Mesothelial cell of epicardium (in vitro differentiated cells): Measurements from ENCODE around the gene SRGN. TPM values are rescaled to one million over a fixed set of nuclear protein-coding genes. Genes with fewer than 3 reads are reported as not detected.

Source experiments
- DNase-seq, 2 experiments: peaks; one replicate each; pipeline ENCODE4 v3.0.0; 2021; ENCODE audit warnings: low spot score in 2 of 2; ENCODE audit not compliant: unreplicated experiment in 2 of 2
- H3K27ac Mint-ChIP-seq: 2 replicates; pipeline ENCODE4 v1.8.0; 2021; ENCODE audit warnings: mixed read lengths
- H3K27me3 Mint-ChIP-seq: 2 replicates; pipeline ENCODE4 v1.8.0; 2021; ENCODE audit warnings: low read depth, mixed read lengths
- H3K36me3 Mint-ChIP-seq: 2 replicates; pipeline ENCODE4 v1.8.0; 2021; ENCODE audit warnings: mixed read lengths
- H3K4me1 Mint-ChIP-seq: 2 replicates; pipeline ENCODE4 v1.8.0; 2021; ENCODE audit warnings: mixed read lengths
- H3K4me3 Mint-ChIP-seq: 2 replicates; pipeline ENCODE4 v1.8.0; 2021; ENCODE audit warnings: mild to moderate bottlenecking, moderate library complexity, mixed read lengths
- H3K9me3 Mint-ChIP-seq: 2 replicates; pipeline ENCODE4 v1.8.0; 2021; ENCODE audit warnings: mixed read lengths
- CTCF ChIP-seq: fragments of 200-600 bp; sonication (generic); IDR thresholded peaks from one replicate; pipeline ENCODE4 v1.5.0; 2021; ENCODE audit warnings: antibody characterized with exemption; ENCODE audit not compliant: unreplicated experiment
- total RNA-seq: library from RNA; stranded (reverse); gene quantifications from 3 replicates; pipeline ENCODE4 v1.2.1, GENCODE V29; 2021

SRGN gene
- total RNA-seq, 1 donor from 2014 or later = not detected

GRCh38 chr10:69057261-69057950, 30.5 kb upstream of the SRGN start:
- Mint-ChIP-seq H3K27ac (no peak overlapping the region), H3K4me3 (no peak overlapping the region), H3K4me1 (peaks cover 3% of the 10 kb centered on the region), H3K27me3 (peaks cover 6% of the 10 kb centered on the region), H3K9me3 (no peaks in the 10 kb centered on the region), H3K36me3 (no peaks in the 10 kb centered on the region)
- TF ChIP-seq CTCF = no peak
- DNase-seq = no peak

- Mint-ChIP-seq H3K9me3 (no peaks in the 10 kb centered on the region), H3K4me3 (no peak overlapping the region), H3K27me3 (peaks cover 3% of the 10 kb centered on the region), H3K36me3 (no peaks in the 10 kb centered on the region), H3K27ac (no peak overlapping the region), H3K4me1 (peaks cover 3% of the 10 kb centered on the region)
- no peak for DNase-seq
- TF ChIP-seq CTCF = no peak
Measured at GRCh38 chr10:69057951-69058297, 30.0 kb upstream of the SRGN start.

GRCh38 chr10:69060127-69060798, 27.6 kb upstream of the SRGN start:
- Mint-ChIP-seq H3K4me3 (no peak overlapping the region), H3K27ac (no peak overlapping the region), H3K27me3 (peaks cover 14% of the 10 kb centered on the region), H3K9me3 (no peaks in the 10 kb centered on the region), H3K36me3 (no peaks in the 10 kb centered on the region), H3K4me1 (peaks cover 3% of the 10 kb centered on the region)
- TF ChIP-seq CTCF = no peak
- no peak for DNase-seq

- no peaks in the 10 kb centered on the region for H3K36me3 Mint-ChIP-seq
- peaks cover 3% of the 10 kb centered on the region for H3K4me1 Mint-ChIP-seq
- TF ChIP-seq CTCF = no peak
- H3K9me3 Mint-ChIP-seq = no peaks in the 10 kb centered on the region
- H3K27ac Mint-ChIP-seq = no peak overlapping the region
- peaks cover 14% of the 10 kb centered on the region for H3K27me3 Mint-ChIP-seq
- no peak for DNase-seq
- H3K4me3 Mint-ChIP-seq = peak overlapping the region; percentile 3
Measured at GRCh38 chr10:69061305-69062161, 26.4 kb upstream of the SRGN start.

GRCh38 chr10:69062901-69063300, 25.0 kb upstream of the SRGN start:
- DNase-seq = no peak
- Mint-ChIP-seq H3K36me3 (no peaks in the 10 kb centered on the region), H3K27ac (no peak overlapping the region), H3K4me1 (peaks cover 3% of the 10 kb centered on the region), H3K27me3 (peaks cover 14% of the 10 kb centered on the region), H3K4me3 (no peak overlapping the region), H3K9me3 (no peaks in the 10 kb centered on the region)
- TF ChIP-seq CTCF = no peak
